HCEC 1CT (cell line): Measurements from ENCODE around the gene HCRTR1.
"Not testable (repeated sequence)": the region's sequence is repeated elsewhere in the genome, so short reads cannot be mapped to it uniquely, and the experiment has no call there.

Source experiments
- DNase-seq: peaks from one replicate; pipeline ENCODE4 v3.0.0-alpha.2; 2017

The HCRTR1 gene

GRCh38 chr1:31581821-31582810 lies 35.4 kb upstream of the HCRTR1 start:
- no peak for DNase-seq

- DNase-seq: no peak
Measured at GRCh38 chr1:31583082-31583994, 34.2 kb upstream of the HCRTR1 start.

GRCh38 chr1:31583995-31584868 lies 33.3 kb upstream of the HCRTR1 start:
- DNase-seq: no peak

GRCh38 chr1:31584869-31585735 lies 32.4 kb upstream of the HCRTR1 start:
- DNase-seq: no peak

GRCh38 chr1:31585736-31586365 lies 31.6 kb upstream of the HCRTR1 start:
- DNase-seq: no peak

- DNase-seq: no peak
Measured at GRCh38 chr1:31586376-31587327, 30.8 kb upstream of the HCRTR1 start.

GRCh38 chr1:31587328-31587699 lies 30.2 kb upstream of the HCRTR1 start:
- not testable (repeated sequence) for DNase-seq

- DNase-seq: no peak
Measured at GRCh38 chr1:31587720-31588423, 29.6 kb upstream of the HCRTR1 start.

GRCh38 chr1:31588751-31589515 lies 28.6 kb upstream of the HCRTR1 start:
- no peak for DNase-seq

- DNase-seq: no peak
Measured at GRCh38 chr1:31591425-31592093, 25.9 kb upstream of the HCRTR1 start.

- no peak for DNase-seq
Measured at GRCh38 chr1:31592132-31592531, 25.4 kb upstream of the HCRTR1 start.

GRCh38 chr1:31593136-31593665 lies 24.3 kb upstream of the HCRTR1 start:
- no peak for DNase-seq

GRCh38 chr1:31593770-31594632 lies 23.5 kb upstream of the HCRTR1 start:
- DNase-seq: peak; percentile 59

GRCh38 chr1:31595836-31596736 lies 21.4 kb upstream of the HCRTR1 start:
- DNase-seq: no peak

- no peak for DNase-seq
Measured at GRCh38 chr1:31596737-31597097, 20.8 kb upstream of the HCRTR1 start.
